GM12873 (cell line): ENCODE results near the gene MRFAP1L1.

Experiments
- CTCF ChIP-seq: IDR thresholded peaks from 2 replicates; pipeline ENCODE4 v1.5.1; 2012; ENCODE audit warnings: low read depth, mild to moderate bottlenecking, moderate library complexity, low read length, control low read depth; ENCODE audit not compliant: insufficient read depth; ENCODE audit errors: missing control alignments

The MRFAP1L1 gene

GRCh38 chr4:6668391-6668790, 41.3 kb downstream of the MRFAP1L1 start:
- no peak for TF ChIP-seq CTCF

- TF ChIP-seq CTCF = no peak
These were observed 44.4 kb downstream of the MRFAP1L1 start for GRCh38 chr4:6665320-6665654.

GRCh38 chr4:6663596-6664393, 45.9 kb downstream of the MRFAP1L1 start:
- TF ChIP-seq CTCF = no peak

- no peak for TF ChIP-seq CTCF
These were observed 47.1 kb downstream of the MRFAP1L1 start for GRCh38 chr4:6662591-6662990.

GRCh38 chr4:6660430-6660829, 49.2 kb downstream of the MRFAP1L1 start:
- no peak for TF ChIP-seq CTCF

- no peak for TF ChIP-seq CTCF
These were observed 49.8 kb downstream of the MRFAP1L1 start for GRCh38 chr4:6659897-6660296.

GRCh38 chr4:6658597-6659075, 51.0 kb downstream of the MRFAP1L1 start:
- TF ChIP-seq CTCF = no peak
